HUES6 (cell line): ENCODE measurements around the gene NEURL2.

Experiments
- H3K27ac ChIP-seq: 2 replicates; pipeline ENCODE4 v1.7.0; 2013; ENCODE audit warnings: low read depth, mild to moderate bottlenecking, low read length, inconsistent platforms
- H3K27me3 ChIP-seq: 2 replicates; pipeline ENCODE4 v1.6.1; 2013; ENCODE audit warnings: low read length; ENCODE audit not compliant: control insufficient read depth, insufficient read depth
- H3K36me3 ChIP-seq: 2 replicates; pipeline ENCODE4 v1.6.1; 2013; ENCODE audit warnings: low read length; ENCODE audit not compliant: control insufficient read depth, insufficient read depth
- H3K4me1 ChIP-seq: 2 replicates; pipeline ENCODE4 v1.6.1; 2013; ENCODE audit warnings: low read length; ENCODE audit not compliant: control insufficient read depth, insufficient read depth
- H3K4me3 ChIP-seq: 2 replicates; pipeline ENCODE4 v1.5.1; 2013; ENCODE audit warnings: low read depth, low read length
- H3K9ac ChIP-seq: one replicate; pipeline ENCODE4 v1.6.1; 2013; ENCODE audit warnings: mild to moderate bottlenecking, low read length
- H3K9me3 ChIP-seq: 2 replicates; pipeline ENCODE4 v1.6.1; 2013; ENCODE audit warnings: low read depth, low read length; ENCODE audit not compliant: control insufficient read depth, insufficient read depth

The NEURL2 gene

DNA sequence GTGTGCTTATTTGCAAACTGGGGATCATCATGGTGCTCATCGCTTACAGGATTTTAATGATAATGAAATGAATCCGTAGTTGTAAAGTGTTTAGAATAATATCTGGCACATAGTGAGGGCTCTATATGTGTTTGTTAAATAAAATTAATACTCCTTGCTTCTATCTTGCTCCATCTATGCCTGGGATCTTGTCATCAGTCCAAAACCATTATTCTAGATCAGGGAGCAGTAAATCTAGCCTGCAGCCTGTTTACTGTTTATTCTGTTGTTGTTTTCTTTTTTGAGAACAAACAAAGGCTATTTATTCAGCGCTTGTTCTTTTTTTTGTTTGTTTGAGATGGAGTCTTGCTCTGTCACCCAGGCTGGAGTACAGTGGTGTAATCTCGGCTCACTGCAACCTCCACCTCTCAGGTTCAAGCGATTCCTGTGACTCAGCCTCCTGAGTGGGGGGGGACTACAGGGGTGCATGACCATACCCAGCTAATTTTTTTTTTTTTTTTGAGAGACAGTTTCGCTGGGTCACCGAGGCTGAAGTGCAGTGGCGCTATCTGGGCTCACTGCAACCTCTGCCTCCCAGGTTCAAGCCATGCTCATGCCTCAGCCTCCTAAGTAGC lies 41.9 kb downstream of the NEURL2 start:
- peaks cover 50% of the 10 kb centered on the region for H3K36me3 ChIP-seq
- no peaks in the 10 kb centered on the region for H3K9me3 ChIP-seq
- no peak overlapping the region for H3K27ac ChIP-seq
- H3K4me1 ChIP-seq, result peaks cover 13% of the 10 kb centered on the region
- no peaks in the 10 kb centered on the region for H3K27me3 ChIP-seq
- no peak overlapping the region for H3K4me3 ChIP-seq
- no peak overlapping the region for H3K9ac ChIP-seq

DNA sequence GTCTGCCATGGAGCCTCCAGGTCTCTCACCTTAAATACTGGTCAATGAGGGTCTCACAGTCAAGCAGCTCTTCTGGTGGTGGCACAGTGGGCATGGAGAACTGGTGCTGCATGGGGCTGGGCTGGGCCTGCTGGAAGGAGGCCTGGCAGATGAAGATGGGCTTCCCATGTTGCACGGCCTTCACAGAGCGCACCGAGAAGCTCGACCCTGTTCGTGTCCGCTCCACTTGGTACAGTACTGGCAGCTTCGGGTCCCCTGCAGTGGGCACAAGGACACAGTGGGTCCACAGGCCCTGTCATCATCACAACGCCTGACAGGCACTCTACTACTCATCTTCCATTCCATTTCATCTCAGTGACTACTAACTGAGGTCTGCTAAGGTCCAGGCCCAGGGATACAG lies 42.6 kb downstream of the NEURL2 start:
- H3K27me3 ChIP-seq, result no peaks in the 10 kb centered on the region
- H3K4me1 ChIP-seq, result peaks cover 10% of the 10 kb centered on the region
- no peaks in the 10 kb centered on the region for H3K9me3 ChIP-seq
- H3K9ac ChIP-seq, result no peak overlapping the region
- H3K36me3 ChIP-seq, result peaks cover 57% of the 10 kb centered on the region
- no peak overlapping the region for H3K4me3 ChIP-seq
- no peak overlapping the region for H3K27ac ChIP-seq

DNA sequence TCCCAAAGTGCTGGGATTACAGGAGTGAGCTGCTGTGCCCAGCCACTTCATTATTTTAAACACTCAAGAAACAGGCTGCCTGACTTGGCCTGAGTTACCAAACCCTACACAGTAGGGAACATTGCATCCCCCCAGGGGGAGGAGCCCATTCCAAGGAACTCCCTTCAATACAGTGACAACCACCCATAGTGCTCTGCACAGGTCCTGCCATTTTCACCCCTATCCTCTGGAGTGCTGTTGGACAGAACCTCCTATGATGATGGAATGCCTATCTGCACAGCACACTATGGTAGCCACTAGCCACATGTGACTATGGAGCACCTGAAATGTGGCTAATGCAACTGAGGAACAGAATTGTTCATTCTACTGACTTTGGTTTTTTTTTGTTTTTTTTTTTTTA lies 45.6 kb downstream of the NEURL2 start:
- H3K9me3 ChIP-seq, result no peaks in the 10 kb centered on the region
- no peak overlapping the region for H3K27ac ChIP-seq
- H3K27me3 ChIP-seq, result no peaks in the 10 kb centered on the region
- no peak overlapping the region for H3K9ac ChIP-seq
- no peaks in the 10 kb centered on the region for H3K4me1 ChIP-seq
- H3K4me3 ChIP-seq, result no peak overlapping the region
- peaks cover 75% of the 10 kb centered on the region for H3K36me3 ChIP-seq

DNA sequence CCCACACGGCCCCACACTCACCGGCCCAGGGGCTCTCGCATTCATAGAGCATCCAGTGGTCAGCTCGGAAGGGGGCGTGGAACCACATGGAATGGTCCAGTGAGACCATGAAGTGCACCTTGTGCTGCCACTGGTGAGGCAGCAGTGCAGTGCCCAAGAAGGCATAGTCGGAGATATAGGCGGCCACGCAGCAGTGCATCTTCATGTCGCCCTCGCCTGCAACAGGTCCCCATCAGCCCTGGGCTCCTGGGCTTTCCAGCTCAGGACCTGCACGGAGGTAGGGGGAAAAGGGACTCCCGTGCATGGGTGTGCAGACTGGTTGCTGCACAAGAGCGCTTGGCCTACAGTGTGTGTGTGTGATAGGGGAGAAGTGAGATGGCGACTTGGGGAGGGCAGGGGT lies 47.5 kb downstream of the NEURL2 start:
- no peak overlapping the region for H3K4me3 ChIP-seq
- H3K9ac ChIP-seq, result no peak overlapping the region
- H3K9me3 ChIP-seq, result no peaks in the 10 kb centered on the region
- no peak overlapping the region for H3K27ac ChIP-seq
- H3K4me1 ChIP-seq, result no peaks in the 10 kb centered on the region
- H3K36me3 ChIP-seq, result peaks cover 76% of the 10 kb centered on the region
- H3K27me3 ChIP-seq, result no peaks in the 10 kb centered on the region

DNA sequence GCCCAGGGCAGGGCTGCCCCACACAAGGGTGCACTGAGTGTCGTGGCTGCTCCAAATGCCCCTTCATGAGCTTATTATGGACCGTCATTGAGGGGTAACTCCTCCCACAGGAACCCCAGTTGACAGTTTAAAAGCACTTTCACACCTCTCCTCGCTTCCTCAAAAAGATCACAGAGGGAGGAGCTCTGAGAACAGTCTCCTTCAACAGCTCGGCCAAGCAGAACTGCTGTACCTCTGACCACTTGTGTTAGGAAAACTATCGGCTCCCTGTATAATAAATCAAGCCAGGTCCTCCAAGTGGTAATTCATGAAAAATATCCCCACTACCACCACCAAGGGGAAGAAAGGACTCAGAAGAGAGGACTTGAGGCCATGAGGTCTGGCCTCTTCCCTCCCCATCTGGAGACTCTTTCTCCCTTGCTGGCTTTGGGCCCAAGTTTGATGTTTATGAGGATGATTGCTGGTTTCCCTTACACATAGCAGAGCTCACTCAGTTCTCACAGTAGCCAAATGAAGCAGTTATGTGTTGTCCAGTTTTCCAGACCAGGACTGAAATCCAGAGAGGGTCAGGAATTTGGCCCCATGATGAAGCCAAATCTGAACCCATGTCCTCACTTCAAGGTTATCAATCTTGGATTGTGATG lies 48.7 kb downstream of the NEURL2 start:
- Histone ChIP-seq H3K27ac (no peak overlapping the region), H3K36me3 (peaks cover 79% of the 10 kb centered on the region), H3K9me3 (no peaks in the 10 kb centered on the region), H3K4me3 (no peak overlapping the region), H3K4me1 (no peaks in the 10 kb centered on the region), H3K27me3 (no peaks in the 10 kb centered on the region), H3K9ac (no peak overlapping the region)

DNA sequence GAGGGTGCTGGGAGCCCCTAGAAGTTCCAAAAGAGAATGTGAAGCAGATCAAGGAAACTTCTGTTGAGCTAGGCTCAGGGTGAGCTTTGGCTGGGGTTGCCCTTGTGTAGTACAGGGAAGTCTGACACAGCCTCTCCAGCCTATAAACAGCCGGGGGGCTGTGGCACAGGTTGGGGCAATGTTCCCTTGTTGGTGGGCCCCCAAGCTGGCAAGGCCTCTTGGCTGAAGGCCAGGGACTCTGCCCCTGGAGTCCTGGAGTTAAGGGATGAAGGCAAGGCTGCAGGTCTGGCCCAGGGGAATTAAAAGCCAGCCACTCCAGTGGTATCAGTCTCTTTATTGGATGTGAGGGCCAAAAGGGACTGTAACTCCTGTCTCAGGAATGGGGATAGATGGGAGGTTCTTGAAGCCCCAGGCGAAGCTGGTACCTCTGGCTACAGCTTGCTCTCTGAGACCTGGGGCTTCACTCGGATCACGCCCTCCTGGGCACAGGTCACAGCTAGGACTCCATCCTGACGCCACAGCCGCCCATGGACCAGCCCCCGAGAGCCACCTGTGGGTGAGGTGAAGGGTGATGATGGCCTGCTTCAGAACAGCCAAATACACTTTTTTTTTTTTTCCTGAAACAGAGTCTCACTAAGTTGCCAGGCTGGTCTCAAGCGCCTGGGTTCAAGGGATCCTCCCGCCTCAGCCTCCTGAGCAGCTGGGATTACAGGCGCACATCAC lies 49.4 kb downstream of the NEURL2 start:
- Histone ChIP-seq H3K4me3 (no peak overlapping the region), H3K4me1 (no peaks in the 10 kb centered on the region), H3K27me3 (no peaks in the 10 kb centered on the region), H3K9ac (no peak overlapping the region), H3K36me3 (peaks cover 77% of the 10 kb centered on the region), H3K9me3 (no peaks in the 10 kb centered on the region), H3K27ac (no peak overlapping the region)

DNA sequence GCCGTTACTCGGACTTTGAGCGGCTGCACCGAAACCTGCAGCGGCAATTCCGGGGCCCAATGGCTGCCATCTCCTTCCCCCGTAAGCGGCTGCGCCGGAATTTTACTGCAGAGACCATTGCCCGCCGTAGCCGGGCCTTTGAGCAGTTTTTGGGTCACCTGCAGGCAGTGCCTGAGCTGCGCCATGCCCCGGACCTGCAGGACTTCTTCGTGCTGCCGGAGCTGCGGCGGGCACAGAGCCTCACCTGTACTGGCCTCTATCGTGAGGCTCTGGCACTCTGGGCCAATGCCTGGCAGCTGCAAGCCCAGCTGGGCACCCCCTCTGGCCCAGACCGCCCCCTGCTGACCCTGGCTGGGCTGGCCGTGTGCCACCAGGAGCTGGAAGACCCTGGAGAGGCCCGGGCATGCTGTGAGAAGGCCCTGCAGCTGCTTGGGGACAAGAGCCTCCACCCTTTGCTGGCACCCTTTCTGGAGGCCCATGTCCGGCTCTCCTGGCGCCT lies 50.3 kb downstream of the NEURL2 start:
- no peak overlapping the region for H3K27ac ChIP-seq
- H3K4me3 ChIP-seq, result no peak overlapping the region
- H3K36me3 ChIP-seq, result peaks cover 74% of the 10 kb centered on the region
- no peaks in the 10 kb centered on the region for H3K27me3 ChIP-seq
- H3K9ac ChIP-seq, result no peak overlapping the region
- peaks cover 2% of the 10 kb centered on the region; the same call in 1 of the 2 replicates for H3K4me1 ChIP-seq
- no peaks in the 10 kb centered on the region for H3K9me3 ChIP-seq
